RKO (cell line): Measurements from ENCODE around the gene NT5C1B.

Experiments
- DNase-seq: peaks from one replicate; pipeline ENCODE4 v3.0.0-alpha.2; 2016; ENCODE audit warnings: low spot score

NT5C1B gene

DNA sequence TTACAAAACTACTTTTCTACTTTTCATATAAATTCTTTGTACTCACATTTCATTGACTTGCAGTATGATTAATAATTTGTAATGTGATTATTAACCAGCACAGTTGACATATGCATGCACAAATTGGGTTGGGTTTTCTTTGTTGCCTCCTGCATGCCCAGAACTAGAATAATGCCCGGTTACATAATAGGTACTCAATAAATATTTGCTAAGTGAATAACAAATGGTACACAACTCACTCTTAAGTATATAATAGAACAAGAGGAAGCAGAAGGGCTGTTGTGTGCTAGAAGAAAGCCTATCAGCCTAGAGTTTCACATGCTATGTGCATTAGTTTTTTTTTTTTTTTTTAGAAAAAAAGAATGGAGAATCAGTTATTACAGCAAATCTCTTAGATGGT, 38.2 kb downstream of the NT5C1B start:
- no peak for DNase-seq

DNA sequence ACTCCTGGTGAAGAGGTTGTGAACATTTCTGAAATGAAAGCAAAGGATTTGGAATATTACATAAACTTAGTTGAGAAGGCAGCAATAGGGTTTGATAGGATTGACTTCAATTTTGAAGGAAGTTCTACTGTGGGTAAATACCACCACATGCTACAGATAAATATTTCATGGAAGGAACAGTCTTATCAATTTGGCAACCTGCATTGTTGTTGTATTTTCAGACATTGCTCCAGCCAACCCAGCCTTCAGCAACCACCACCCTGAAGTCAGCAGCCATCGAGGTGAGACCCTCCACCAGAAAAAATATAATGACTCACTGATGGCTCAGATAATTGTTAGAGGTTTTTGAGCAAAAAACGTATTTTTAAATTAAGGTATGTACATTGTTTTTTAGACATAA, 38.9 kb downstream of the NT5C1B start:
- DNase-seq, result no peak

- no peak for DNase-seq
These were observed 40.3 kb downstream of the NT5C1B start for GRCh38 chr2:18549083-18549482.

DNA sequence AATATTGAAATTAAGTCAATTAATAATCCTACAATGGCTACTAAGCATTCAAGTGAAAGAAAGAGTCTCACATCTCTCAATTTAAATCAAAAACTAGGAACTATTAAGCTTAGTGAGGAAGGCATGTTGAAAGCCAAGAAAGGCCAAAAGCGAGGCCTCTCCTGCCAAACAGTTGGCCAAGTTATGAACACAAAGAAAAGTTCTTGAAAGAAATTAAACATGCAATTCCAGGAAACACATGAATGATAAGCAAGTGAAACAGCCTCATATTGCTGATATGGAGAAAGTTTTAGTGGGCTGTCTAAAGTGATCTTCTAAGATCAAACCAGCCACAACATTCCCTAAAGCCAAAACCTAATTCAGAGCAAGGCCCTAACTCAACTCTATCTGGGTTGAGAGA, 40.7 kb downstream of the NT5C1B start:
- DNase-seq, result no peak

DNA sequence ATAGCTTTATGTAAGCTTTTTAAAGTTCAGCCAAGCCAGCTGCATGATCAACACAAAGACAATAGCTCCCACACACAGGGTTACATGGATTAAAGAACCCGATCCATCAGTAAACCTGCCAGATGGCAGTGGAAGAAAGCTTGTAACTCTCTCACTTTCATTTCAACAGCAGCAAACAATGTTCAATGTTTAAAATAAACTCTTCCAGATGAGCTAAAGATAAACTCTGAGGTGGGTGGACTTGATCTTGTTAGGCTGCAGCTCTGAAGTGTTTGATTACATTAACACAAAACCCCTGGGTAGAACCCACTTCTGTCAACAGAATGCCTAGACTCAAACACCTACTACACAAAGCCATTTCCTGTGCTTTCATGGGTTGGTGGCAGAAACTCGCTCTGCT, 42.8 kb downstream of the NT5C1B start:
- DNase-seq, result no peak

GRCh38 chr2:18545384-18545783, 44.0 kb downstream of the NT5C1B start:
- peak; percentile 71 for DNase-seq

GRCh38 chr2:18544171-18544570, 45.2 kb downstream of the NT5C1B start:
- DNase-seq, result peak; percentile 8

DNA sequence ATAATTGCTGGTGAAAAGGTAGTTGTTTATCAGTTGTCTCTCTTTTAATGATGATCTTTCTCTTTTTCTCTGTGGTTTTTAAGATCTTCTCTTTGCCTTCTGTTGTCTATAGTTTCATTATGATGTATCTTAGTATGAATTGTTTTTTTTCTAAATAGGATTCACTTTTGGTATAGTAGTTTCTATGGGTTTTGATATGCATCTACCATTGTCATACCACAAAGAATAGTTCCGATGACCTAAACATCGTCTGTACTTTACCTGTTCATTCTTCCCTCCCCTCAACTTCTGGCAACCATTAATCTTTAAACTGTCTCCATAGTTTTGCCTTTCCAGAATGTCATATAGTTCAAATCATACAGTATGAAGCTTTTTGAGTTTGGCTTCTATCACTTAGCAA, 48.5 kb downstream of the NT5C1B start:
- DNase-seq, result no peak

DNA sequence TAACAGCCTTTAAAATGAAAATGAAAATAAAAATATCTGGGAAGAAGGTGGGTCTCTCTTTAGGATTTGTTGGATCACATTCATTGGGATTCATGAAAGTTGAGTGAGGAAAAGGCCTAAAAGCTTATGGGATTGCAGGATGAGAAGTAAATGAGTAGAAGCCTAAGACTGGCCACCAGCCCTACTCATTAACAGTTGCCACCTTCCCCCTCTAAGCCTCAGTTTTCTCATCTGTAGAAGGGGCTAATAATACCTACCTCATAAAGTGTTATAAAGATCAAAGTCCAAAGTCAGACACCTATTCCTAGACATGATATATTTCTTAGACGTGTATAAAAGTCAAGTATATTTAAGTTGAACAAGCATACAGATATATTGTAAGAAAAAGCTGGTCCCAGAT, 52.7 kb downstream of the NT5C1B start:
- no peak for DNase-seq

DNA sequence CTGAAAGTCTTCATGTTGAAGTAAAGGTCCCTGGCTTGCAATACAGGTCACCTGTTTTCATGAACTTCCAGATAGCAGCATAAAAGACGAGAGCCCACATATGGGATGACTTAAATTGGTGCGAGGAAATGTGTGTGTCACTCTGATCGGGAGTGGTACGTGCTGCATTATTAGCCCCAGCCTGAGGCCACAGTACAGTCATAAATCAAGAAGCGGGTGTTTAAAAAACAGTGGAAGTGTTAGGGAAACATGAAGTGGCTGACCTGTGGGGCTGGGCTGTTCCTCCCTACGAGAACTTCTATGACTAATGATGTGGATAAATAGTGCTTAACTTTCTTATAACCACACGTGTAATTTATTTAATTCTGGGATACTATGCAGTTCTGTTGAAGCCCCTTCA, 53.3 kb downstream of the NT5C1B start:
- no peak for DNase-seq

DNA sequence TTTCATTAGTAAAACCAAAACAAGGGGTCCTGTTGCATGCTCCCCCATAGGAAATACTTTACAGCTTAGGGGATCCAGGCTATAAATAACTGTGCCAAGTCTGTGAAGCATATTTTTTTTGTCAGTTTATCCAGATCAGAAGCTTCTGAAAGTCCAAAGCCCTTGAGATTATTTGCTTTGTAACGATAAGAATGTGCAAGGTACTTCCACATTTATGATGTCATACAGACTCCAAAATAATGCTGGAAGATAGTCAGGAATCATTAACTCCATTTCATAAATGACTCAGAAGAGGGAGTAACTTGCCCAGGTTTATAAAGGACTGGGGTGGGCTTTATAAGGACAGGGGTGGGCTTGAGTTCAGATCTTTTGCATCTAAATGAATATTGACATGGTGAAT, 58.2 kb downstream of the NT5C1B start:
- DNase-seq, result no peak

DNA sequence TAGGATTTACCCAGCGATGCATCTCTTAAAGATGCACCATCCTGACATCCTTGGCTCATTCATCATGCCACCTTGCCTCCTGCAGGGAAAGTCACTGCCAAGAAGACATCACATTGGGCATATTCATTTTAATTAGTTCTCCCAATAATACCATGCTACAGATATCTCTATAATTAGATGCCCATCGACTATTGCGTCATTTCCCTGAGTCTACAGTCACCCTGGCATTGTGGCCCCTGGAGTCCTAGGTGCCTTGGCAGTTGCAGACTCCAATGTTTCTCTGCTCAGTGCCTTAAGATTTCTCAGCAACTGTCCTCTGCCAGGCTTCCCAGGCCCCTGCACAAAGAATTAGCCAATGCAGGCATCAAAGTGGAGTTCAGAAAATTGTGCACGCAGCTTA, 61.5 kb downstream of the NT5C1B start:
- DNase-seq, result no peak

GRCh38 chr2:18527326-18527725, 62.0 kb downstream of the NT5C1B start:
- no peak for DNase-seq

- no peak for DNase-seq
These were observed 62.9 kb downstream of the NT5C1B start for GRCh38 chr2:18526429-18526828.

DNA sequence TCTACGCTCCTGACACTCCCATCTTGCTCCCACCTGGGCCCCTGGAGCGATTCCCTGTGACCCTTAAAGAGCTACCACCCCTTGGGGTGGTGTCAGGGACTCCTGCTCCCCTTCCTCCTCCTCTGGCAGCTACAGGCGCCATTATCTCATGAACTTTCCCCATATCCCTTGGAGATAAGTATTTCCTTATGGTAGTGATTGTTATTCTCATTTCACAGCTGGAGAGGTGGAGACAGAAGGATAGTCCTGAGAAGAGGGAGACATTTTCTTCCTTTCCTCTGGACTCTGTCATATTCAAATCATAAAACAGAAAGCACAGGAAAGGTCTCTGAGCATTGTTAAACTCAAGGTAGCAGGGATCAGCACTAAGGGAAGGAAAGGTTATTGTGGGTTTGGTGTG, 63.5 kb downstream of the NT5C1B start:
- no peak for DNase-seq

DNA sequence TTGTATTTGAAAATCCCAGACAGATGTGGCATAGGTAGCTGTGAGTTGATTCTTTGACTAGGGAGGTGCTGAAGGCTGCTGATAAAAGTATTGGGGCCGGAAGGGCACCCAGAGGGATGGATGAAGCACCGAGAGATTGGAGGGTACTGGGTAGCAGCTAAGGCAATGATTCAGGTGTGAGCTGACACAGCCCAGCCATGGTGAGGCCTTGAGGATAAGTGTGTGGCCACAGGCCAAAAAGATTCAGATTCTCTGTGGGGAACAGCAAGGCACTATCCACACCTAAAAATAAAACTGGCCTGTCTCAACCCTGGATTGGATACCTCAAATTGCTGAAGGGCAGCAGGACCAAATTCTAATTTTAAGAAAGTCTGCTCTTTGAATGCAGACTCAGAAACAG, 64.1 kb downstream of the NT5C1B start:
- DNase-seq, result no peak

DNA sequence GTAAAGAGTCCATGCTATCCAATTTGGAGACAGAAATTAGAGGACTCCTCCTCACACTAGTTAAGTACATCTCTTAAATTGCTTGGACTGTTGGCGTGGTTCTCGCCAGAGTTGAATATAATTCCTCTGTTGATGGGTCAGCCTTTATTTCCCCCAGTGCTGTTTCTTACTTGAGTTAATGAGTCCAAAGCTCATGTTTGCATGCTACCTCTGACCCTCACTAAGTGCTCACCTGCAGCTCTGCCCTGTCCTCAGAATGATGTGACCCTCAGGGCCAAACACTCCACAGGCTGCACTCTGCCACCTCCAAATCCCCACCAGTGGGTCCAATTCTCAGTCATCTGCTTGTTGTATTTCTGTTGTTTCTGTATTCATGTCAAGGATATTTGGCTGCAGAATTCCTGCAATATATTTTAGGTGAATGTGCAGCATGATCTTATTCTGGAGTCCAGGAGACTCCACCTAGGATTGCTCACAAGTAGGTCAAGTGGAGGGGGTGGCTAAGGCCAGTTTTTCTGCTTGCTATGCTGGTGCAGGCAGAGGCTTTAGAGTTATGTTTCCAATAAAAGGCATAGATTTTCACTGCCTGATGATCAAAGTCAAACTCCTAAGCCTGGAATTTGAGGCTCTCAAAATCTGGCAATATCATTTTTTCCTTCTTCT, 66.8 kb downstream of the NT5C1B start:
- no peak for DNase-seq

DNA sequence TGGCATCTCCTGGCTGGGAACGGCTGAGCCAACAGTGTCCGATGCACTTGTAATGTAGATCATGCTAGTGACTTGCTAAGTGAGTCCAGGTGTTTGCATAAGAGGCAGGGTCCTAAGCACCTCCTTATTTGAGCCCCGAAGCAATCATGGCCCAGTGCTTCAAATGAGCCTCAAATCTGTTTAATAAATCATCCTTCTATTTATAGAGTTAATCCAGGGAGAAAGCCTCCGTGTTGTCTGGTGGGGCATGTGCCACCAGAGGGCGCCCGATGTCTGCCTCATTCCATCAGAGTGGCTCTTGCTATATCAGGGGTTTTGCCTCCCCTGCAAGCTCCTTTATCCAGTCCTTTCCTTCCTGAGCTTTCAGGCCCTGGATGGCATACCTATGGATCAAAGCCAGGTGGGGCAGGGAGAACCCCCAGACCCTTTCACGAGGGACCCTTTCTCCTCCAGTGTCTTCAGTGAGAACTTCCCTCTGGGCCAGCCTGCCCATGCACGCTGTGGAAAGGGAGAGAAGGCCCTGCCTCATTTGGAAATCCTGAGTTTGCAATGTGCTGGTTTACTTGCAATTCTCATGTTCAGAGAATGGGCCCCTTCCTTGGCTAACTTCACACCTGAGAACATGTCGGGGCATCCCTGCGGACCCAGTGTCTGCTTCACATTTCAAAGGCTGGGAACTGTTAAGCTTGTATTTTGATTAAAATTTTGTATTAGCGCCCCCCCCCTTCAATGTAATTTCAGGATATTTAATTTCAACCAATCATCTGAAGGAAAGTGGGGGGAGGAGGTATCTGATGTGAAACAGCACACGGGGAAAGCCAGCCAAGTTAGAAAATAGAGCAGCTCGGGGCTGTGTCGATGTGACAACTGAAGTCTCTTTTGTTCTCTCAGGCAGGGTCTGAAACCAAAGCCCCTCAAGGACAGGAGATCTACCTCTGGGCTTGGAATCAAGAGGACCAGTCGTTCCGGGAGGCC, 68.6 kb downstream of the NT5C1B start:
- DNase-seq, result peak; percentile 64

DNA sequence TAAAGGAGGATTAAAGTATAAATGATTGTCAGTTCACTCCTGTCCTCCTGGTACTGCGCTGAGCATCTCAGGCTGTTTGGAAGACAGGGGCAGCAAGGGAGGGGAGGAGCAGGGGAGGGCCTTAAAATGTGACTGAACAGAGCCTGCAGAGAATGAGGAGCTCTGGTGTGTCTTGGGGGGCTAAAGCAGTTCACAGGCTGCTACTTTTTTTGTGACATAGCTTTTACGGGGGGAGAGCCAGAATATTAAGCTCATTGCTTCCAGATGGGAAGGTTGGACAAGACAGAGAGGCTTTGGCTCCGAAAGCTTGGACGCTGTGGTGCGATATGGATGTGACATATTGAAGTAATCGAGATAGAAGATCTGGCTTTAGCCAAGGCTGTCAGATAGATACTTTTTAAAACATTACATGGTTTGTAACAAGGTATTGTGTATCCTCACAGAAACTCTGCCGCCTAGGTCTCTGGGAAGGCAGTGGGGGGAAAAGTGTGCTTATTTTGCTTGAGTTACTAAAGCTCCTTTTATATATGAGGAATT, 69.4 kb downstream of the NT5C1B start:
- no peak for DNase-seq

GRCh38 chr2:18518116-18519111, 71.0 kb downstream of the NT5C1B start:
- DNase-seq, result no peak

- DNase-seq, result no peak
These were observed 72.0 kb downstream of the NT5C1B start for GRCh38 chr2:18517386-18517785.

- DNase-seq, result no peak
These were observed 73.3 kb downstream of the NT5C1B start for GRCh38 chr2:18516112-18516511.
